Naive thymus-derived CD4-positive, alpha-beta T cell (primary cell): ENCODE results near the gene SPINK14. TPM values are rescaled to one million over a fixed set of nuclear protein-coding genes. Genes with fewer than 3 reads are reported as not detected.

ENCODE experiments used
- ATAC-seq: fragments of 150-1000 bp; cut with Tn5 transposase; 2 replicates; pipeline ENCODE4 v1.10.0; 2021; ENCODE audit warnings: mild to moderate bottlenecking, moderate library complexity
- CTCF ChIA-PET: fragments of 350-600 bp; sonication (Branson Sonifier 250); formaldehyde crosslinking; loops from one replicate; lab custom pipeline; 2021; ENCODE audit warnings: antibody characterized with exemption; lab: Charles Lee
- POLR2A ChIA-PET: fragments of 350-600 bp; sonication (Branson Sonifier 250); formaldehyde crosslinking; loops from one replicate; lab custom pipeline; 2021; ENCODE audit warnings: antibody characterized with exemption, inconsistent platforms; lab: Charles Lee
- DNase-seq, 9 donors: peaks; one replicate each; pipeline versions ENCODE4 v3.0.0 to v3.0.0-alpha.2; 2020 to 2022; ENCODE audit warnings: mixed read lengths in 1 of 9
- H3K27ac ChIP-seq: one replicate; pipeline ENCODE4 v1.7.0; 2013; ENCODE audit warnings: mild to moderate bottlenecking, low read depth, low read length, moderate library complexity
- H3K27me3 ChIP-seq, 2 donors: one replicate each; pipeline ENCODE4 v1.7.0; 2013; ENCODE audit warnings: low read length in 2 of 2, mild to moderate bottlenecking in 2 of 2, moderate library complexity in 2 of 2; ENCODE audit not compliant: control insufficient read depth in 2 of 2, insufficient read depth in 2 of 2
- H3K36me3 ChIP-seq, 3 experiments: 1 replicate in 2 of 3; 2 replicates in 1 of 3; pipeline ENCODE4 v1.7.0; 2013; ENCODE audit warnings: low read length in 3 of 3, mild to moderate bottlenecking in 3 of 3, moderate library complexity in 1 of 3; ENCODE audit not compliant: insufficient read depth in 3 of 3, control insufficient read depth in 2 of 3
- H3K4me1 ChIP-seq, 2 donors: one replicate each; pipeline ENCODE4 v1.7.0; 2013; ENCODE audit warnings: low read length in 2 of 2, mild to moderate bottlenecking in 2 of 2, moderate library complexity in 1 of 2; ENCODE audit not compliant: control insufficient read depth in 2 of 2, insufficient read depth in 2 of 2
- H3K4me3 ChIP-seq: 2 replicates; pipeline ENCODE4 v1.7.0; 2013; ENCODE audit warnings: mild to moderate bottlenecking, low read length
- H3K9me3 ChIP-seq, 3 experiments: 1 replicate in 2 of 3; 2 replicates in 1 of 3; pipeline ENCODE4 v1.7.0; 2013; ENCODE audit warnings: low read length in 3 of 3; ENCODE audit not compliant: control insufficient read depth in 2 of 3
- H3K27ac Mint-ChIP-seq, 9 donors: one replicate each; pipeline ENCODE4 v1.8.0; 2020 to 2022; ENCODE audit warnings: mixed read lengths in 9 of 9, mild to moderate bottlenecking in 8 of 9, moderate library complexity in 5 of 9, inconsistent platforms in 2 of 9
- H3K27me3 Mint-ChIP-seq, 5 donors: one replicate each; pipeline ENCODE4 v1.8.0; 2021 to 2022; ENCODE audit warnings: mixed read lengths in 5 of 5, mild to moderate bottlenecking in 1 of 5
- H3K36me3 Mint-ChIP-seq, 5 donors: one replicate each; pipeline ENCODE4 v1.8.0; 2020 to 2022; ENCODE audit warnings: mixed read lengths in 5 of 5, mild to moderate bottlenecking in 3 of 5, inconsistent platforms in 1 of 5
- H3K4me1 Mint-ChIP-seq, 7 donors: one replicate each; pipeline ENCODE4 v1.8.0; 2020 to 2022; ENCODE audit warnings: mixed read lengths in 7 of 7, mild to moderate bottlenecking in 3 of 7, inconsistent platforms in 1 of 7
- H3K4me3 Mint-ChIP-seq, 10 donors: one replicate each; pipeline ENCODE4 v1.8.0; 2020 to 2022; ENCODE audit warnings: mild to moderate bottlenecking in 10 of 10, mixed read lengths in 10 of 10, moderate library complexity in 6 of 10, inconsistent platforms in 2 of 10
- H3K9me3 Mint-ChIP-seq, 11 donors: one replicate each; pipeline ENCODE4 v1.8.0; 2020 to 2022; ENCODE audit warnings: mixed read lengths in 11 of 11, mild to moderate bottlenecking in 4 of 11, inconsistent platforms in 1 of 11, moderate library complexity in 1 of 11
- intact Hi-C, 2 donors: fragments of 100-400 bp; cut with micrococcal nuclease; formaldehyde crosslinking; loops; one replicate each; pipeline ENCODE4 v1.15.1; 2023
- polyA plus RNA-seq, 2 donors: library from polyadenylated mRNA; unstranded; fragments of 300-500 nt; fragmentation: Illumina TruSeq; gene quantifications; one replicate each; pipeline ENCODE4 v1.2.3, GENCODE V29; 2021
- total RNA-seq, 6 experiments: library from RNA in 5 of 6; stranded (reverse) in 5 of 6; gene quantifications; 1 replicate in 5 of 6; 2 replicates in 1 of 6; pipeline ENCODE4 v1.2.3 and lab custom pipeline; 2021 to 2026

Gene SPINK14
- total and polyA plus RNA-seq, 7 experiments from 2014 or later = not detected

GRCh38 chr5:148186248-148187003, 18.1 kb downstream of the SPINK14 start:
- Histone ChIP-seq H3K36me3 (no peaks in the 10 kb centered on the region), H3K4me3 (no peak overlapping the region), H3K27ac (no peak overlapping the region), H3K27me3 (no peaks in the 10 kb centered on the region), H3K9me3 (no peaks in the 10 kb centered on the region), H3K4me1 (no peaks in the 10 kb centered on the region)
- Mint-ChIP-seq H3K27me3 (peaks cover 7 to 42% (median 17%) of the 10 kb centered on the region in 5 donors), H3K36me3 (no peaks in the 10 kb centered on the region), H3K27ac (no peak overlapping the region), H3K4me3 (no peak overlapping the region), H3K9me3 (peaks cover 0 to 1% (median 0%) of the 10 kb centered on the region in 11 donors), H3K4me1 (peaks cover 0 to 10% (median 0%) of the 10 kb centered on the region in 7 donors)
- POLR2A ChIA-PET = no interaction called here
- ATAC-seq (peak; percentile 88), DNase-seq (no peak)
- intact Hi-C loops = loop anchor here in 1 of 2 donors (10.0 kb wide), 1 partner anchor 848 kb away; no protein-coding TSS in a partner anchor
- CTCF ChIA-PET = interaction anchor here (0.6 to 0.8 kb wide), 2 partner anchors 544 to 895 kb away, joined by 3 to 5 read pairs; no protein-coding TSS in a partner anchor

- intact Hi-C loops = no loop called here
- H3K27me3 Mint-ChIP-seq = peaks cover 5 to 29% (median 7%) of the 10 kb centered on the region in 5 donors
- no peak overlapping the region for H3K27ac ChIP-seq
- H3K9me3 ChIP-seq = no peaks in the 10 kb centered on the region
- no peak overlapping the region for H3K4me3 ChIP-seq
- ATAC-seq (no peak), DNase-seq (no peak)
- H3K4me1 Mint-ChIP-seq = peaks cover 0 to 7% (median 0%) of the 10 kb centered on the region in 7 donors
- H3K27me3 ChIP-seq = no peaks in the 10 kb centered on the region
- no peak overlapping the region for H3K4me3 Mint-ChIP-seq
- H3K36me3 Mint-ChIP-seq = no peaks in the 10 kb centered on the region
- no peaks in the 10 kb centered on the region for H3K9me3 Mint-ChIP-seq
- H3K27ac Mint-ChIP-seq = no peak overlapping the region
- no peaks in the 10 kb centered on the region for H3K4me1 ChIP-seq
- ChIA-PET CTCF (no interaction called here), POLR2A (no interaction called here)
- no peaks in the 10 kb centered on the region for H3K36me3 ChIP-seq
Measured at GRCh38 chr5:148191010-148191409, 22.7 kb downstream of the SPINK14 start.

GRCh38 chr5:148193202-148193601, 24.9 kb downstream of the SPINK14 start:
- intact Hi-C loops = no loop called here
- no peaks in the 10 kb centered on the region for H3K36me3 ChIP-seq
- ATAC-seq (no peak), DNase-seq (no peak)
- no peaks in the 10 kb centered on the region for H3K9me3 ChIP-seq
- H3K27me3 ChIP-seq = no peaks in the 10 kb centered on the region
- no peak overlapping the region for H3K27ac ChIP-seq
- CTCF ChIA-PET = no interaction called here
- Mint-ChIP-seq H3K36me3 (no peaks in the 10 kb centered on the region), H3K27ac (no peak overlapping the region), H3K27me3 (peaks cover 3 to 20% (median 5%) of the 10 kb centered on the region in 5 donors), H3K4me1 (peaks cover 0 to 1% (median 0%) of the 10 kb centered on the region in 7 donors), H3K9me3 (no peaks in the 10 kb centered on the region), H3K4me3 (no peak overlapping the region)
- no peaks in the 10 kb centered on the region for H3K4me1 ChIP-seq
- H3K4me3 ChIP-seq = no peak overlapping the region
- POLR2A ChIA-PET = no interaction called here

GRCh38 chr5:148201151-148201550, 32.8 kb downstream of the SPINK14 start:
- Mint-ChIP-seq H3K36me3 (no peaks in the 10 kb centered on the region), H3K27me3 (peaks cover 0 to 17% (median 11%) of the 10 kb centered on the region in 5 donors), H3K4me1 (peaks cover 0 to 5% (median 0%) of the 10 kb centered on the region in 7 donors), H3K27ac (no peak overlapping the region), H3K4me3 (peak overlapping the region in 1 of 10 donors; percentile 21), H3K9me3 (peaks cover 0 to 1% (median 0%) of the 10 kb centered on the region in 11 donors)
- ChIA-PET CTCF (no interaction called here), POLR2A (no interaction called here)
- H3K4me1 ChIP-seq = no peaks in the 10 kb centered on the region
- H3K36me3 ChIP-seq = no peaks in the 10 kb centered on the region
- ATAC-seq = no peak
- H3K27ac ChIP-seq = no peak overlapping the region
- H3K9me3 ChIP-seq = no peaks in the 10 kb centered on the region
- H3K27me3 ChIP-seq = no peaks in the 10 kb centered on the region
- no peak for DNase-seq
- intact Hi-C loops = no loop called here
- H3K4me3 ChIP-seq = no peak overlapping the region

DNA sequence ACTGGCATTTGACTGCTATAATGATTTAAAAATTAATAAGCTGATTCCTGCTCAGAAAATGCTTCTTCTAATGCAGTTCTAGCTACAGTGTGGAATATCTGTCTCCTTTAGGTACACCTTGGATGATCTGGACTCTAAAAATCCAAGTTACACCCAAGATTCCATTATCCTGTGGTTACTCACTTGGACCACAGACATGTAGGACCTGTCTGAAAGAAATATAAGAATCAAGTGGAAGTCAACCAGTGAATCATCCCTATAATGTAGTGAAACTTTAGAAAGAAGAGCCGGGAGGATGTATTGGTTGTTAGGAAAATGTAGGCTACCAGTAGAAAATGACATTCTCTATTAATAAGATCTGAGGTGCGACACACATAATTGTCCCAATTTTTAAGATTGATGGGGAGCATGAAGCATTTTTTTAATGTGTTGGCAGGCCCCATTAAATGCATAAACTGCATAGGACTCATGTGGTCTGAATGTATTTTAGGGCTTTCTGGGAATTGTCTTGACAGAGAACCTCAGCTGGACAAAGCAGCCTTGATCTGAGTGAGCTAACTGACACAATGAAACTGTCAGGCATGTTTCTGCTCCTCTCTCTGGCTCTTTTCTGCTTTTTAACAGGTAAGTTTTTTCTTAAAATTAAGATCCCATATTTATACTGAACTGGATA, 34.3 kb downstream of the SPINK14 start, which contains the start of gene SPINK6:
SPINK6 (plus strand) TSS at position 512 of the 673 bp plus-strand sequence; CDS start at position 567, 55 bp downstream.
- Mint-ChIP-seq H3K4me3 (no peak within 1 kb of the TSS), H3K36me3 (no peaks in the 10 kb centered on the region), H3K27me3 (peaks cover 0 to 21% (median 11%) of the 10 kb centered on the region in 5 donors), H3K27ac (no peak within 1 kb of the TSS), H3K9me3 (peaks cover 0 to 3% (median 0%) of the 10 kb centered on the region in 11 donors), H3K4me1 (peaks cover 0 to 5% (median 0%) of the 10 kb centered on the region in 7 donors)
- intact Hi-C loops = no loop called here
- POLR2A ChIA-PET = no interaction called here
- CTCF ChIA-PET = interaction anchor here (0.6 kb wide), 1 partner anchor 257 kb away, joined by 3 read pairs; no protein-coding TSS in a partner anchor
- Histone ChIP-seq H3K9me3 (no peaks in the 10 kb centered on the region), H3K27ac (no peak within 1 kb of the TSS), H3K36me3 (no peaks in the 10 kb centered on the region), H3K4me3 (no peak within 1 kb of the TSS), H3K27me3 (no peaks in the 10 kb centered on the region), H3K4me1 (no peaks in the 10 kb centered on the region)
- no peak for DNase-seq
- ATAC-seq = no peak

DNA sequence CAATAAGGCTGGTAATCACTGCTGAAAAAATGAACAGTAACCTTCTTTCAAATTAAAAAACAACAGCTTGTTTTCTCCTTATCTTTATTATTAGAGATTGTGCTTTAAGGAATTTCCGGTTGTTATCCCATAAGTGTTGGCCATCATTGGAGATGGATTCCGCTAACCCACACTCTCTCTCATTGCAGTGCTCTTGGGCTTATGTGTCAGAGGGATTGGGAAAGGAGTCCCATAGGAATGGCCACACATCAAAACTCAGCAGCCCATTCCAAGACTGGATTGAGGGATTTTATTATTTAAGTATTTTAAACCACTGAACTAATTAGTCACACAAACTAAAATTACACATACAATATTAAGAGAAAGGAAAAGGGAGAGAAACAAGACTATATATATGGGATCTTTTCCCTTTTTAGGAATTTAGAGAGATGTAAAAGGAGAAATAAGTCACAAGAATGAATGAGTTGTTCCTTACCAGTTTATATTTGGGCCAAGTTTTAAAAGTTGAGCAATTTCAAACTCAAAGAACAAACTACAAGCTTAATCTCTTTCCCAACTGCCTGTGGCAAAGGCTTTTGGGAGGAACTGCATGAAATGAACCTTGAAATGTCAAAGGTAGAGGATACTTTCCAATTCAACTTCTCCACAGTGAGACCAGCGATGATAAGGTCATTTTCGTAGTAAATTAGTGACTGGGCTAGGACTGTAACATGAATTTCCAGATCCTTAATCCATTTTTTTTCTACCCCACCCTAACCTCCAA, 36.9 kb downstream of the SPINK14 start:
- intact Hi-C loops = no loop called here
- Mint-ChIP-seq H3K4me3 (no peak overlapping the region), H3K27ac (no peak overlapping the region), H3K9me3 (peaks cover 0 to 5% (median 0%) of the 10 kb centered on the region in 11 donors), H3K27me3 (peaks cover 0 to 14% (median 6%) of the 10 kb centered on the region in 5 donors), H3K4me1 (peaks cover 0 to 7% (median 0%) of the 10 kb centered on the region in 7 donors), H3K36me3 (no peaks in the 10 kb centered on the region)
- CTCF ChIA-PET = no interaction called here
- DNase-seq = no peak
- no peak overlapping the region for H3K27ac ChIP-seq
- no peaks in the 10 kb centered on the region for H3K4me1 ChIP-seq
- POLR2A ChIA-PET = no interaction called here
- no peaks in the 10 kb centered on the region for H3K27me3 ChIP-seq
- no peaks in the 10 kb centered on the region for H3K9me3 ChIP-seq
- no peaks in the 10 kb centered on the region for H3K36me3 ChIP-seq
- H3K4me3 ChIP-seq = no peak overlapping the region
- ATAC-seq = no peak
